Prostate gland (tissue), 2 donors: ENCODE measurements around the gene OSCAR. TPM values are rescaled to one million over a fixed set of nuclear protein-coding genes. Genes with fewer than 3 reads are reported as not detected.

ENCODE experiments used
- DNase-seq: peaks from one replicate; pipeline ENCODE4 v3.0.0-alpha.2; 2019; ENCODE audit warnings: low spot score
- H3K27ac ChIP-seq, 2 donors: fragments of 200-600 bp; sonication (generic); 2 replicates each; pipeline ENCODE4 v1.5.1; 2017 to 2019
- H3K27me3 ChIP-seq: fragments of 200-600 bp; sonication (generic); replicated peaks from 2 replicates; pipeline ENCODE4 v1.5.1; 2019; ENCODE audit not compliant: insufficient read depth
- H3K36me3 ChIP-seq, 2 donors: fragments of 200-600 bp; sonication (generic); 1 replicate in 1 of 2; 2 replicates in 1 of 2; pipeline versions ENCODE4 v1.5.1 to v1.8.1; 2017 to 2019
- H3K4me1 ChIP-seq: fragments of 200-600 bp; sonication (generic); replicated peaks from 2 replicates; pipeline ENCODE4 v1.5.1; 2019
- H3K4me3 ChIP-seq, 2 donors: fragments of 200-600 bp; sonication (generic); 2 replicates each; pipeline ENCODE4 v1.5.1; 2017 to 2019
- H3K9me3 ChIP-seq: fragments of 200-600 bp; sonication (generic); 2 replicates; pipeline ENCODE4 v1.5.1; 2017
- POLR2A ChIP-seq: fragments of 450-650 bp; IDR thresholded peaks from one replicate; pipeline ENCODE4 v1.6.1; 2016; ENCODE audit warnings: antibody characterized with exemption, mild to moderate bottlenecking
- POLR2AphosphoS5 ChIP-seq: sonication (generic); formaldehyde crosslinking; IDR thresholded peaks from one replicate; pipeline ENCODE4 v1.6.1; 2017; ENCODE audit warnings: antibody characterized with exemption
- WGBS: methylation state at CpG from one replicate; pipeline ENCODE4 v1.1.5; 2018; 5-methylcytosine and 5-hydroxymethylcytosine counted together
- intact Hi-C: fragments of 100-400 bp; cut with DNase I; formaldehyde crosslinking; loops from one replicate; pipeline ENCODE4 v1.14.2; 2022
- total RNA-seq, 2 donors: library from RNA; depleted of rRNA; stranded (reverse); fragments of >200 nt; gene quantifications; one replicate each; pipeline ENCODE4 v1.1.0, GENCODE V29; 2016
- TF ChIP-seq, protein P1 (sequence below), 4 experiments: fragments of 200-600 bp in 2 of 4; fragments of 450-650 bp in 2 of 4; sonication (generic) in 2 of 4; IDR thresholded peaks; 1 replicate in 3 of 4; 2 replicates in 1 of 4; pipeline ENCODE4 v1.5.1; 2016 to 2019; ENCODE audit warnings: antibody characterized with exemption in 4 of 4, mild to moderate bottlenecking in 2 of 4, moderate library complexity in 2 of 4

Gene OSCAR
- total RNA-seq, 2 donors from 2014 or later = 0.23 to 1.6 TPM

DNA sequence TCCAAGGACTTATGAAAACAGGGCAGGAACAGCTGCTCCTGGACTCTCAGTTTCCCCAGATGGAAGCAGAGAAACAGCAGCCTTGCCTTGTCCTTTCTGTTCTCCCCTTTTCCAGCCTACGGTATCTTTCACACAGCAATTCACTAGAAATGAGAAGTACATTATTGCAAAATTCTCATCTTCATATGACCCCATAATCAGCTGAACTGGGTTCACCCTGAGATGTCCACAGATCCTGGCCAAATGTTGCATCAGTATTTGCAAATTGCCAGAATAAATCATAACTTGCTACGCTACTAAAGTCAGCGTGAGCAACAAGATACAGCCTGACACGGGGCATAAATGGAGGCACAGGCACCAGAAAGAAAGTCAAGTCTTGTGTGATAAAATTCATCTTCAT is 53.0 kb downstream of the OSCAR start:
- intact Hi-C loops = no loop called here
- TF ChIP-seq, protein P1, sequence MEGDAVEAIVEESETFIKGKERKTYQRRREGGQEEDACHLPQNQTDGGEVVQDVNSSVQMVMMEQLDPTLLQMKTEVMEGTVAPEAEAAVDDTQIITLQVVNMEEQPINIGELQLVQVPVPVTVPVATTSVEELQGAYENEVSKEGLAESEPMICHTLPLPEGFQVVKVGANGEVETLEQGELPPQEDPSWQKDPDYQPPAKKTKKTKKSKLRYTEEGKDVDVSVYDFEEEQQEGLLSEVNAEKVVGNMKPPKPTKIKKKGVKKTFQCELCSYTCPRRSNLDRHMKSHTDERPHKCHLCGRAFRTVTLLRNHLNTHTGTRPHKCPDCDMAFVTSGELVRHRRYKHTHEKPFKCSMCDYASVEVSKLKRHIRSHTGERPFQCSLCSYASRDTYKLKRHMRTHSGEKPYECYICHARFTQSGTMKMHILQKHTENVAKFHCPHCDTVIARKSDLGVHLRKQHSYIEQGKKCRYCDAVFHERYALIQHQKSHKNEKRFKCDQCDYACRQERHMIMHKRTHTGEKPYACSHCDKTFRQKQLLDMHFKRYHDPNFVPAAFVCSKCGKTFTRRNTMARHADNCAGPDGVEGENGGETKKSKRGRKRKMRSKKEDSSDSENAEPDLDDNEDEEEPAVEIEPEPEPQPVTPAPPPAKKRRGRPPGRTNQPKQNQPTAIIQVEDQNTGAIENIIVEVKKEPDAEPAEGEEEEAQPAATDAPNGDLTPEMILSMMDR (IDR thresholded peaks at IDR 0.05) = no peak
- TF ChIP-seq POLR2A (no peak), POLR2AphosphoS5 (no peak)
- H3K4me3 ChIP-seq = no peak overlapping the region
- no peaks in the 10 kb centered on the region for H3K4me1 ChIP-seq
- DNase-seq = no peak
- H3K9me3 ChIP-seq = no peaks in the 10 kb centered on the region
- no peaks in the 10 kb centered on the region for H3K36me3 ChIP-seq
- no peak overlapping the region for H3K27ac ChIP-seq
- 91% methylated on average over 4 of the region's 4 CpGs for WGBS
- no peaks in the 10 kb centered on the region for H3K27me3 ChIP-seq

DNA sequence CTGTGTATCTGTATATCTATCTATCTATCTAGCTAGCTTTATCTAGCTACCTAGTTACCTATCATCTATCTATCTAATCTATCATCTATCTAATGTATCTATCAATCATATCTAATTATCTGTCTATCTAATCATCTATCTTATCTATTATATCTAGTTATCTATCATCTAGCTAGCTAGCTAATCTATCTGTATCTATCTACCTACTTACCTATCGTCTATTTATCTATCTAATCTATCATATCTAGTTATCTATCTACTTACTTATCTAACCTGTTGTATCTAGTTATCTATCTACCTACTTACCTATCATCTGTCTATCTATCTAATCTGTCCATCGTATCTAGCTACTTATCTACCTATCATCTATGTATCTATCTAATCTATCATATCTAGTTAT is 54.8 kb downstream of the OSCAR start:
- H3K36me3 ChIP-seq = no peaks in the 10 kb centered on the region
- H3K27me3 ChIP-seq = no peaks in the 10 kb centered on the region
- no peaks in the 10 kb centered on the region for H3K4me1 ChIP-seq
- 88% methylated on average over 2 of the region's 2 CpGs for WGBS
- DNase-seq = no peak
- intact Hi-C loops = no loop called here
- TF ChIP-seq POLR2A = no peak
- TF ChIP-seq, protein P1 (IDR thresholded peaks at IDR 0.05) = no peak
- no peak for TF ChIP-seq POLR2AphosphoS5
- no peaks in the 10 kb centered on the region for H3K9me3 ChIP-seq
- H3K27ac ChIP-seq = no peak overlapping the region
- no peak overlapping the region for H3K4me3 ChIP-seq

Other genes with a start within 250 kb of the OSCAR start
- 10 to 100 TPM; 56.4 to 96.3 TPM for gene MYADM, start 232.9 kb downstream of the OSCAR start, total RNA-seq
- gene PRKCG, start 218.6 kb downstream of the OSCAR start, total RNA-seq = under 1 TPM in 1 of 2 donors, not detected in 1; 0.97 TPM
- gene CACNG7, start 191.5 kb downstream of the OSCAR start, total RNA-seq = not detected
- gene CACNG8, start 137.9 kb downstream of the OSCAR start, total RNA-seq = under 1 TPM in 1 of 2 donors, not detected in 1; 0.51 TPM
- gene CACNG6, start 109.2 kb downstream of the OSCAR start, total RNA-seq = 1 to 10 TPM in 1 of 2 donors, not detected in 1; 2.3 TPM
- gene VSTM1, start 36.9 kb downstream of the OSCAR start, total RNA-seq = 1 to 10 TPM in 1 of 2 donors, not detected in 1; 1.6 TPM
- gene TARM1, start 19.4 kb downstream of the OSCAR start, total RNA-seq = 1 to 10 TPM in 1 of 2 donors, not detected in 1; 1.6 TPM
- 10 to 100 TPM; 39.4 to 48.5 TPM for gene NDUFA3, start 2.1 kb upstream of the OSCAR start, total RNA-seq
- 10 to 100 TPM; 30.7 to 52.0 TPM for gene TFPT, start 14.9 kb upstream of the OSCAR start, total RNA-seq
- gene PRPF31, start 15.0 kb upstream of the OSCAR start, total RNA-seq = 10 to 100 TPM; 50.7 to 71.6 TPM
- 10 to 100 TPM; 22.8 to 54.4 TPM for gene CNOT3, start 37.0 kb upstream of the OSCAR start, total RNA-seq
- gene LENG1, start 58.9 kb upstream of the OSCAR start, total RNA-seq = 10 to 100 TPM in 1 of 2 donors, 1 to 10 TPM in 1; 7.6 to 14.7 TPM
- gene TMC4, start 72.4 kb upstream of the OSCAR start, total RNA-seq = 10 to 100 TPM; 40.2 to 88.6 TPM
- 100 to 1,000 TPM in 1 of 2 donors, 10 to 100 TPM in 1; 91.7 to 430 TPM for gene MBOAT7, start 88.8 kb upstream of the OSCAR start, total RNA-seq
- 100 to 1,000 TPM; 122 to 163 TPM for gene TSEN34, start 90.5 kb upstream of the OSCAR start, total RNA-seq
- 1,000 to 10,000 TPM; 1,667 to 3,369 TPM for gene RPS9, start 100.1 kb upstream of the OSCAR start, total RNA-seq
- 1 to 10 TPM in 1 of 2 donors, under 1 TPM in 1; 0.73 to 5.9 TPM for gene LILRB3, start 122.2 kb upstream of the OSCAR start, total RNA-seq
- under 1 TPM in 1 of 2 donors, not detected in 1; 0.23 TPM for gene LILRA6, start 142.0 kb upstream of the OSCAR start, total RNA-seq
- gene LILRB5, start 156.5 kb upstream of the OSCAR start, total RNA-seq = 1 to 10 TPM in 1 of 2 donors, not detected in 1; 1.5 TPM
- 1 to 10 TPM in 1 of 2 donors, under 1 TPM in 1; 0.09 to 1.4 TPM for gene LILRB2, start 180.3 kb upstream of the OSCAR start, total RNA-seq
- gene LILRA5, start 212.4 kb upstream of the OSCAR start, total RNA-seq = 1 to 10 TPM in 1 of 2 donors, not detected in 1; 1.2 TPM
- 1 to 10 TPM; 1.7 to 2.3 TPM for gene LILRA4, start 238.4 kb upstream of the OSCAR start, total RNA-seq